ENCODE results near the gene ZCCHC8. TPM values are rescaled to one million over a fixed set of nuclear protein-coding genes. Genes with fewer than 3 reads are reported as not detected.
A peak's percentile ranks its signal among the peaks of the same experiment; 100 is the strongest.
"Not testable (repeated sequence)": the region's sequence is repeated elsewhere in the genome, so short reads cannot be mapped to it uniquely, and the experiment has no call there.

The ZCCHC8 gene
- total RNA-seq, 1 donor from 2014 or later = 39.7 TPM

DNA sequence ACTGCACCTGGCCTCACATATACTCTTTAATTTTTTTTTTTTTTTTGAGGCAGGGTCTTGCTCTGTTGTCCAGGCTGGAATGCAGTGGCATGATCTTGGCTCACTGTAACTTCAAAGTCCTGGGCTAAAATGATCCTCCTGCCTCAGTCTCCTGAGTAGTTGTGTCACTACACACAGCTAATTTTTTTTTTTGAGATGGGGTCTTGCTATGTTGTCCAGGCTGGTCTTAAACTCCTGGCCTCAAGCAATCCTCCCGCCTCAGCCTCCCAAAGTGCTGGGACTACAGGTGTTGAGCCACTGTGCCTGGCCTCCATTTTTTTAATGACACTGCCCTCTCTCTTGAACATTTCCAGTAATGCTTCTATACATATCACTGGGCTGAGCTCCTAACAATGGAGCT, 16.3 kb downstream of the ZCCHC8 start:
- Mint-ChIP-seq H3K27ac (peak overlapping the region; percentile 35), H3K36me3 (ENCODE audit: low read depth) (peaks cover 73% of the 10 kb centered on the region)
- H3K4me3 Mint-ChIP-seq (ENCODE audit: low read depth); H3K27me3 Mint-ChIP-seq (ENCODE audit: low read depth); H3K4me1 Mint-ChIP-seq (ENCODE audit: low read depth); H3K9me3 Mint-ChIP-seq; intact Hi-C loops (cut with micrococcal nuclease): not testable (repeated sequence)
- DNase-seq (ENCODE audit: low spot score) = peak; percentile 0

DNA sequence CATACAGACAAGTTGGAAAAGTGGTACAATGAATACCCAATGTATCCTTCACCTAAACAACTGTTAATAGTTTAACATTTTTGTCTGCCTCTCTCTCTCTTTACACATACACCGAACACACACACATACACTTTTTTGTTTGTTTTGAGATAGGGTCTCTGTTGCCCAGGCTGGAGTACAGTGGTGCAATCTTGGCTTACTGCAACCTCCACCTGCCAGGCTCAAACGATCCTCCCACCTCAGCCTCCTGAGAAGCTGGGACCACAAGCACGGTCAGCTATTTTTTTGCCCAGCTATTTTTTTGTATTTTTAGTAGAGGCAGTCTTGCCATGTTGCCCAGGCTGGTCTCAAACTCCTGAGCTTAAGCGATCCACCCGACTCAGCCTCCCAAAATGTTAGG, 16.8 kb downstream of the ZCCHC8 start:
- DNase-seq (ENCODE audit: low spot score) = peak; percentile 3
- Mint-ChIP-seq H3K27ac (no peak overlapping the region), H3K4me1 (ENCODE audit: low read depth) (peaks cover 4% of the 10 kb centered on the region), H3K27me3 (ENCODE audit: low read depth) (no peaks in the 10 kb centered on the region), H3K4me3 (ENCODE audit: low read depth) (no peak overlapping the region), H3K36me3 (ENCODE audit: low read depth) (peaks cover 73% of the 10 kb centered on the region), H3K9me3 (no peaks in the 10 kb centered on the region)
- intact Hi-C loops (cut with micrococcal nuclease) = no loop called here

DNA sequence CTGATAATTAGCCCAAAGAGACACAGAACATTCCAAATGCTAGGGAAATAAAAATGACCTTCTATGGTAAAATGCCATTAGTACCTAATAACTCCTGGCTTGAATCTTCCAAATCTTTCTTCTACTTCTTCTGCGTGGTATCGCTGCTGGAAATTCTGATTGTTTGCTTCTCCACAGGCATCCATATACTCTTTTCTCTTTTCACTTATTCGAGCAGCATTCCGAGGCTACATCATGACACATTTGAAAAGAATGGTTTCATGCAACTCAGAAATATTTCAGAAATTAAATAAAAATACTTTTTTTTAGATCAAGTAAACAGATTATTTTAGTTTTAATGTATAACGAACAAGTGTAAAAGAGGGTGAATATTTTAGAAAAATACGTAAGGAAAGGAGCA, 18.9 kb downstream of the ZCCHC8 start:
- peaks cover 79% of the 10 kb centered on the region for H3K36me3 Mint-ChIP-seq (ENCODE audit: low read depth)

DNA sequence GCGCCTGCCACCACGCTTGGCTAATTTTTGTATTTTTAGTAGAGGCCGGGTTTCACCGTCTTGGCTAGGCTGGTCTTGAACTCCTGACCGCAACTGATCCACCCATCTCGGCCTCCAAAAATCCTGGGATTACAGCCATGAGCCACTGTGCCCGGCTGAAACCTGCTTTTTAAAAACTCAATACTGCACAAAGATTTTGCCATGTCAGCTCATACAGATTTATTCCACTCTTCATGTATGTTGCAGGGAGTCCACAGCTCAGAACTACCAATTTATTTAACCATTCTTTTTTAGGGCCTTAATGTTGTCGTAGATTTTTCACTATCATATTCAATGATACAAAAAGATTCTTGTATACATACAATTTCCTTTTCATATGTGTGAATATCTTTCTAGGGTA, 20.0 kb downstream of the ZCCHC8 start:
- no peak for DNase-seq (ENCODE audit: low spot score)
- Mint-ChIP-seq H3K4me1 (ENCODE audit: low read depth) (peaks cover 6% of the 10 kb centered on the region), H3K9me3 (no peaks in the 10 kb centered on the region), H3K27ac (no peak overlapping the region), H3K27me3 (ENCODE audit: low read depth) (no peaks in the 10 kb centered on the region), H3K36me3 (ENCODE audit: low read depth) (peaks cover 81% of the 10 kb centered on the region), H3K4me3 (ENCODE audit: low read depth) (no peak overlapping the region)
- intact Hi-C loops (cut with micrococcal nuclease) = no loop called here

More for the DNA sequence above, 18.9 kb downstream of the ZCCHC8 start:
- no peak overlapping the region for H3K27ac Mint-ChIP-seq
- no peak for DNase-seq (ENCODE audit: low spot score)
- no peaks in the 10 kb centered on the region for H3K9me3 Mint-ChIP-seq
- H3K4me3 Mint-ChIP-seq (ENCODE audit: low read depth) = no peak overlapping the region
- H3K27me3 Mint-ChIP-seq (ENCODE audit: low read depth) = no peaks in the 10 kb centered on the region
- intact Hi-C loops (cut with micrococcal nuclease) = no loop called here
- H3K4me1 Mint-ChIP-seq (ENCODE audit: low read depth) = peaks cover 4% of the 10 kb centered on the region

DNA sequence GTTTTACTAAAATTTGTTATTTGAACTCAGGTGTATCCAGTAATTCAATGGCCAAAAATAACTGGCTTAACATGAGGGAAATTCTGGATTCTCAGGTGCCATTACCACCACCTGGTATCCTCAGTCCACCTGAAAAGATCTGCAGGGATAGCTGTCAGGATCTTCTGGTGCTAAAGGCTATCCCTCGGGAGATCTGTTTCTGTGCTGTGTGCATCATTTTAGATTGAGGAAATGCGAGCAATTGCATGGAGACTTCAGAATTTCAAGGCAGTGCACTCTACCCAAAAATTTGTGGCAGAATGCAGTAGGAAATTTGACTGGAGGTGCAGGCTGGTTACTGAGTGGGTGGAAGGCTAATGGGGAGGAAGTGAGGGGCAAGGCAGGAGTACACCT, 26.4 kb downstream of the ZCCHC8 start:
- Mint-ChIP-seq H3K4me3 (ENCODE audit: low read depth) (no peak overlapping the region), H3K9me3 (no peaks in the 10 kb centered on the region), H3K27me3 (ENCODE audit: low read depth) (no peaks in the 10 kb centered on the region), H3K4me1 (ENCODE audit: low read depth) (peaks cover 24% of the 10 kb centered on the region), H3K27ac (no peak overlapping the region), H3K36me3 (ENCODE audit: low read depth) (peaks cover 66% of the 10 kb centered on the region)
- DNase-seq (ENCODE audit: low spot score) = no peak
- intact Hi-C loops (cut with micrococcal nuclease) = no loop called here

DNA sequence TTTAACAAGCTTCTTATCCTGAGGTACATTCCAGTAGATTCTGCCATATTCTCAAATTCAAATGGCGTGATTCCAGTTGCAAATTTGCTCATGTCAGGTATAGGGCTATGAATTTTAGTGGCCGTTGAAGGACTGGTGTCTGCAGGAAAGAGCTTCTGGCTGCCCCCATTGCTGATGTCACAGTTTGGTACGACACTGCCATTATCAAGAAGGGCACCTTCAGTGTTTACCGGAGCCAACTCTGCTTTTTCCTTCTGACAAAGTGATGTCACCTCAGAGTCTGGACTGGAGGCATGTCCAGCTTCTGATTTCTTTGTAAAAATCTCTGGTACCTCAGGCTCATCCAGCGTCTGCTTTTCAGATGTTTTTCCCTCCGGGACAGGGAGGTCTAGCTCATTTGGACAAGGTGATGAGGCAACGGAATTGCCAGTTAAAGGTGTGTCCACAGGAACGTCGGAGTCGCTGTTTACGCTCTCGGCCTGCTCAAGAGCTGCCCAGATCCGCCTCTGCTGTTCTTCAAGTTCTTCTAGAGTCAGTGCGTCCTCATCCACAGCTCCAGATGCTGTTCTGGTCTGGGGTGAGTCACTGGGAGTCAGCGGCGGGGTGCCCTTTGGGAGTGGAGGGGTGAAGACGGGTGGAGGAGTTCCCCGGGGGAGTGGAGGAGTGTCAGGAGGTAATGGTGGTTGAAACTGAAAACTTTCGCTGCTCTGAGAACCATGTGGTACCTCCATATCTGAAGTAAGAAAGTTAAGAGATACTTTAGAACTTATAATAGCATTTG, 27.0 kb downstream of the ZCCHC8 start:
- Mint-ChIP-seq H3K27me3 (ENCODE audit: low read depth) (no peaks in the 10 kb centered on the region), H3K36me3 (ENCODE audit: low read depth) (peaks cover 61% of the 10 kb centered on the region), H3K4me3 (ENCODE audit: low read depth) (no peak overlapping the region), H3K4me1 (ENCODE audit: low read depth) (peaks cover 24% of the 10 kb centered on the region), H3K27ac (peak overlapping the region; percentile 26), H3K9me3 (no peaks in the 10 kb centered on the region)
- DNase-seq (ENCODE audit: low spot score) = no peak
- intact Hi-C loops (cut with micrococcal nuclease) = no loop called here

DNA sequence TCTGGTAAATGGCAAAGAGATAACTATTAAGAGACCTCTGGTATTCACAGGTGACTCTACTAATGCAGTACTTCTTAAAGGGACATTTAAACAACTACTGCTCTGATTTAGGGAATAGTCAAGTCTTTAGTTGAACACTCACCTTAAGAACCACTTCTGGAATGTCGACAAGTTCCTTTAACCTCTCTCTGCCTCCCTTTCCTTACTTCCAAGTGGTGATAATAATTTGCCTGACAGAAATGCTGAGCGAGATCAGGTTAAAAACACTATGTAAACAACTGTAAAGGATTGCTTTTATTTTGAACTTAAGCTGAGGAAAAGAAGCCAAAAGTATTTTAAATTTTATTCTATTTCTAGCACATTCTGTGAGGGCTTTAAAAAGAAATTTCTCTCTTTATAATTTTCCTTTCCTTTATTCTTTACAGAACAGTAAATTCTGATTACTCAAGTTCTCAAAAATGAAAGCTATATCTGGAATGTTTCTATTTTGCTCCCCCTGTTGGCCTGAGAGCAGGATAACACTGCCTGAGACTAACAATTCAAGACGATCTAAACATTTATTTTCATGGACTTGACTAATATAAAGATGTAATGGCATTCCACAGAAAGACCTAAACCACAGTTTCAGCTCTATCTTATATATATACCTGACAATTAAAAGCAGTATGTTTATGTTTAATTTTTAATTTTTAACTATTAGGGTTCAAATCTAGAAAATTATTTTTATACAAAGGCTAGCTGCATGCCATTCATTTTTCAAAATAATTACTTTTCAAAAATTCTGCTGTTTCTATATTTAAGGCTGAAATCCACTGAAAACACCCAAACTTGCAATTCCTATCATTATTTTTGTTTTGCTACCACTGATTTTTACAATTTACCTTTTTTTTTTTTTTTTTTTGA, 29.2 kb downstream of the ZCCHC8 start:
- H3K27ac Mint-ChIP-seq = no peak overlapping the region
- no peaks in the 10 kb centered on the region for H3K9me3 Mint-ChIP-seq
- no peak overlapping the region for H3K4me3 Mint-ChIP-seq (ENCODE audit: low read depth)
- peaks cover 41% of the 10 kb centered on the region for H3K36me3 Mint-ChIP-seq (ENCODE audit: low read depth)
- no peak for DNase-seq (ENCODE audit: low spot score)
- H3K4me1 Mint-ChIP-seq (ENCODE audit: low read depth) = peaks cover 24% of the 10 kb centered on the region
- intact Hi-C loops (cut with micrococcal nuclease) = loop anchor here (1.0 kb wide), 2 partner anchors 48 to 72 kb away; no protein-coding TSS in a partner anchor
- H3K27me3 Mint-ChIP-seq (ENCODE audit: low read depth) = no peaks in the 10 kb centered on the region

DNA sequence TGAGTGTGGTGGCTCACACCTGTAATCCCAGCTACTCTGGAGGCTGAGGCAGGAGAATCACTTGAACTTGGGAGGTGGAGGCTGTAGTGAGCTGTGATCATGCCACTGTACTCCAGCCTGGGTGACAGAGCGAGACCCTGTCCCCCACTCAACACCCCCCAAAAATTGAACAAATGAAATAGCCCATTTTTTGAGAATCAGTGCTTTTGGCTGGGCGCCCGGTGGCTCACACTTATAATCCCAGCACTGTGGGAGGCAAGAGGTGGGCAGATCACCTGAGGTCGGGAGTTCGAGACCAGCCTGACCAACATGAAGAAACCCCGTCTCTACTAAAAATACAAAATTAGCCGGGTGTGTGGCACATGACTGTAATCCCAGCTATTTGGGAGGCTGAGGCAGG, 30.2 kb downstream of the ZCCHC8 start:
- Mint-ChIP-seq H3K36me3 (ENCODE audit: low read depth) (peaks cover 31% of the 10 kb centered on the region), H3K4me1 (ENCODE audit: low read depth) (peaks cover 19% of the 10 kb centered on the region)
- H3K27ac Mint-ChIP-seq; H3K9me3 Mint-ChIP-seq; H3K27me3 Mint-ChIP-seq (ENCODE audit: low read depth); DNase-seq (ENCODE audit: low spot score); intact Hi-C loops (cut with micrococcal nuclease); H3K4me3 Mint-ChIP-seq (ENCODE audit: low read depth): not testable (repeated sequence)

DNA sequence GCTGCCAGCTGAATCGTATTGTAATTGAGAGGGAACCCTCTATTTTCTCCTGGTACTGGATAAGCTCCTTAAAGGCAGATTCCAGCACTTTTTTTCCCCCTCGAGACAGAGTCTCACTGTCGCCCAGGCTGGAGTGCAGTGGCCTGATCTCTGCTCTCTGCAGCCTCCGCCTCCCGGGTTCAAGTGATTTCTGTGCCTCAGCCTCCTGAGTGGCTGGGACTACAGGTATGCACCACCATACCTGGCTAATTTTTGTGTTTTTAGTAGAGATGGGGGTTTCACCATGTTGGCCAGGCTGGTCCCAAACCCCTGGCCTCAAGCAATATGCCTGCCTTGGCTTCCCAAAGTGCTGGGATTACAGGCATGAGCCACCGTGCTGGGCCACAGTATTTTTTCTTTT, 30.9 kb downstream of the ZCCHC8 start:
- H3K4me3 Mint-ChIP-seq (ENCODE audit: low read depth); H3K9me3 Mint-ChIP-seq; intact Hi-C loops (cut with micrococcal nuclease); DNase-seq (ENCODE audit: low spot score); H3K27me3 Mint-ChIP-seq (ENCODE audit: low read depth): not testable (repeated sequence)
- H3K36me3 Mint-ChIP-seq (ENCODE audit: low read depth) = peaks cover 26% of the 10 kb centered on the region
- H3K4me1 Mint-ChIP-seq (ENCODE audit: low read depth) = peaks cover 15% of the 10 kb centered on the region
- peak overlapping the region; percentile 49 for H3K27ac Mint-ChIP-seq

DNA sequence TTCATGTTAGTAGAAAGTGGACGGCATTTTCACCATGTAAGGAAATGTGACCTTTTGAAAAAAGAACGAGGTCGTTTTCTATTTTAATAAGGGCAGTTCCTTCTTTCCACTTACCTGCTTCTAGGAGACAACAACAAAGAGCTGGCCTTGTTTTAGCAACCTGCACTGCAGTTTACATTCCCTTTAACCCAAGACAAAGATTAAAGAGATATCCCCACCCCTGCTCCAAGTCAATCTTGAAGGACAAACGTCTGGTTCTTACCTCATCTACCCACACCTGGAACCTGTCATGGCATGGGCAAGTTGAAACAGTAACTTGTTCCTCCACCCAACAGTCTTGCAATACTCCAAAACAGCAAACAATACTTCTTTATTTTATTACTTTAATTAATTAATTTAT, 32.7 kb downstream of the ZCCHC8 start:
- intact Hi-C loops (cut with micrococcal nuclease) = no loop called here
- Mint-ChIP-seq H3K4me3 (ENCODE audit: low read depth) (no peak overlapping the region), H3K4me1 (ENCODE audit: low read depth) (peaks cover 5% of the 10 kb centered on the region), H3K27me3 (ENCODE audit: low read depth) (no peaks in the 10 kb centered on the region), H3K27ac (no peak overlapping the region), H3K9me3 (no peaks in the 10 kb centered on the region), H3K36me3 (ENCODE audit: low read depth) (peaks cover 8% of the 10 kb centered on the region)
- DNase-seq (ENCODE audit: low spot score) = no peak

DNA sequence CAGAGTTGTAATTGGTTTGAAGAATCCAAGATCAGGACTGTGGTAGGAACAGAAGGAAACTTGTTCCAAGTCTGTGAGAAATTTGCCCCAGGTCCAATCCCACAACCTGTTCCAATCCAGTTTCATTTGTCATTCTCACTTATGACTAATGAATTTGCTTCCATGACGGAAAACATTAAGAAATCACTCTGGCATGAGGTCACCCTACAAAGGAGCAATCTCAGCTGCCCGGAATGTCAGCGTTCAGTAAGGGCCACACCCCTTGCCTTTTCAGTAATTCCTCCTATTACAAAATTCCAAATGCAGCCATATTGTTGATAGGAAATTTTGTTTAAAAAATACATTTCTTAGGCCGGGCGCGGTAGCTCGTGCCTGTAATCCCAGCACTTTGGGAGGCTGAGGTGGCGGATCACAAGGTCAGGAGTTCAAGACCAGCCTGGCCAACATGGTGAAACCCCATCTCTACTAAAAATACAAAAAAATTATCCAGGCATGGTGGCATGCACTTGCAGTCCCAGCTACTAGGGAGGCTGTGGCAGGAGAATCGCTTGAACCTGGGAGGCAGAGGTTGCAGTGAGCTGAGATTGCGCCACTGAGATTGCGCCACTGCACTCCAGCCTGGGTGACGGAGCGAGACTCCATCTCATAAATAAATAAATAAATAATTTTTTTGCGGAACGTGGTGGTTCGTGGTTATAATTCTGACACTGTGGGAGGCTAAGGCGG, 36.3 kb downstream of the ZCCHC8 start:
- not testable (repeated sequence) for DNase-seq (ENCODE audit: low spot score); H3K27me3 Mint-ChIP-seq (ENCODE audit: low read depth); H3K36me3 Mint-ChIP-seq (ENCODE audit: low read depth)

DNA sequence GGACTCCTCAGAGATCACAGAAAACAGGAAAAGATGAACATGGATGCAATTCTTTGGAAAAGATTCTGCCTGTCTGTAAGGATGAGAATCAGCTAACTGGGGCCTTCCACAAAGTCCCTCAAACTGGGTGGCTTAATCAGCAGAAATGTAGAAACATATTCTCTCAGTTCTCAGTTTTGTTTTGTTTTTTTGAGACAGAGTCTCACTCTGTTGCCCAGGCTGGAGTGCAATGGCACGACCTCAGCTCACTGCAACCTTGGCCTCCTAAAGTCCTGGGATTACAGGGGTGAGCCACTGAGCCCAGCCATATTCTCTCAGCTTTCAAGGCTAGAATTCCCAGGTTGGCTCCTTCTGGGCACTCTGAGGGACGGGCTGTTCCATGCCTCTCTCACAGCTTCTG, 40.1 kb downstream of the ZCCHC8 start:
- intact Hi-C loops (cut with micrococcal nuclease) = no loop called here
- no peaks in the 10 kb centered on the region for H3K9me3 Mint-ChIP-seq
- H3K4me3 Mint-ChIP-seq (ENCODE audit: low read depth) = no peak overlapping the region
- no peaks in the 10 kb centered on the region for H3K36me3 Mint-ChIP-seq (ENCODE audit: low read depth)
- H3K4me1 Mint-ChIP-seq (ENCODE audit: low read depth) = peaks cover 4% of the 10 kb centered on the region
- H3K27me3 Mint-ChIP-seq (ENCODE audit: low read depth) = no peaks in the 10 kb centered on the region
- DNase-seq (ENCODE audit: low spot score) = no peak
- no peak overlapping the region for H3K27ac Mint-ChIP-seq

More for the DNA sequence above, 36.3 kb downstream of the ZCCHC8 start:
- intact Hi-C loops (cut with micrococcal nuclease); H3K9me3 Mint-ChIP-seq; H3K4me1 Mint-ChIP-seq (ENCODE audit: low read depth); H3K27ac Mint-ChIP-seq; H3K4me3 Mint-ChIP-seq (ENCODE audit: low read depth): not testable (repeated sequence)
